Fibroblast of upper back skin (primary cell): ENCODE results near the gene SVOPL.
"Not testable (repeated sequence)": the region's sequence is repeated elsewhere in the genome, so short reads cannot be mapped to it uniquely, and the experiment has no call there.

Source experiments
- DNase-seq: peaks from one replicate; pipeline ENCODE4 v3.0.0-alpha.2; 2013

The SVOPL gene

GRCh38 chr7:138700857-138701536, at the start of gene SVOPL:
TSS of gene SVOPL (minus strand) at chr7:138701362. CDS start at chr7:138679045, 22,317 bp downstream.
- no peak for DNase-seq

GRCh38 chr7:138750473-138750872, 49.3 kb upstream of the SVOPL start:
- no peak for DNase-seq

GRCh38 chr7:138749960-138750359, 48.8 kb upstream of the SVOPL start:
- no peak for DNase-seq

GRCh38 chr7:138748666-138749065, 47.5 kb upstream of the SVOPL start:
- no peak for DNase-seq

GRCh38 chr7:138746073-138746472, 44.9 kb upstream of the SVOPL start:
- DNase-seq = no peak

GRCh38 chr7:138745189-138745588, 44.0 kb upstream of the SVOPL start:
- no peak for DNase-seq

GRCh38 chr7:138741453-138741735, 40.2 kb upstream of the SVOPL start:
- no peak for DNase-seq

- no peak for DNase-seq
These were observed 38.7 kb upstream of the SVOPL start for GRCh38 chr7:138739859-138740258.

- peak; percentile 75 for DNase-seq
These were observed 37.6 kb upstream of the SVOPL start for GRCh38 chr7:138738551-138739335.

- DNase-seq = no peak
These were observed 37.0 kb upstream of the SVOPL start for GRCh38 chr7:138738114-138738513.

- no peak for DNase-seq
These were observed 34.2 kb upstream of the SVOPL start for GRCh38 chr7:138735399-138735798.

GRCh38 chr7:138731733-138732132, 30.6 kb upstream of the SVOPL start:
- not testable (repeated sequence) for DNase-seq

GRCh38 chr7:138729444-138729843, 28.3 kb upstream of the SVOPL start:
- no peak for DNase-seq

GRCh38 chr7:138727336-138728099, 26.4 kb upstream of the SVOPL start:
- DNase-seq = no peak

GRCh38 chr7:138726288-138726687, 25.1 kb upstream of the SVOPL start:
- no peak for DNase-seq

- DNase-seq = no peak
These were observed 19.1 kb upstream of the SVOPL start for GRCh38 chr7:138720286-138720685.

GRCh38 chr7:138716889-138717288, 15.7 kb upstream of the SVOPL start:
- DNase-seq = no peak

- DNase-seq = no peak
These were observed 12.0 kb upstream of the SVOPL start for GRCh38 chr7:138713191-138713590.

GRCh38 chr7:138712652-138713051, 11.5 kb upstream of the SVOPL start:
- no peak for DNase-seq

GRCh38 chr7:138710536-138711385, 9.6 kb upstream of the SVOPL start:
- no peak for DNase-seq

GRCh38 chr7:138705167-138705566, 4.0 kb upstream of the SVOPL start:
- no peak for DNase-seq

GRCh38 chr7:138701537-138701923, 368 bp upstream of the SVOPL start:
- DNase-seq = no peak

- no peak for DNase-seq
These were observed 1.5 kb downstream of the SVOPL start for GRCh38 chr7:138699661-138700060.
